Activated CD8-positive, alpha-beta memory T cell treated with anti-CD3 and anti-CD28 coated beads, Interleukin-2, amount 50 U/mL, for 1 hour (primary cell): ENCODE measurements around the gene MRPL53.

Experiments used
- DNase-seq: peaks from one replicate; pipeline ENCODE4 v3.0.0-alpha.2; 2020; ENCODE audit errors: extremely low read depth

Gene MRPL53

DNA sequence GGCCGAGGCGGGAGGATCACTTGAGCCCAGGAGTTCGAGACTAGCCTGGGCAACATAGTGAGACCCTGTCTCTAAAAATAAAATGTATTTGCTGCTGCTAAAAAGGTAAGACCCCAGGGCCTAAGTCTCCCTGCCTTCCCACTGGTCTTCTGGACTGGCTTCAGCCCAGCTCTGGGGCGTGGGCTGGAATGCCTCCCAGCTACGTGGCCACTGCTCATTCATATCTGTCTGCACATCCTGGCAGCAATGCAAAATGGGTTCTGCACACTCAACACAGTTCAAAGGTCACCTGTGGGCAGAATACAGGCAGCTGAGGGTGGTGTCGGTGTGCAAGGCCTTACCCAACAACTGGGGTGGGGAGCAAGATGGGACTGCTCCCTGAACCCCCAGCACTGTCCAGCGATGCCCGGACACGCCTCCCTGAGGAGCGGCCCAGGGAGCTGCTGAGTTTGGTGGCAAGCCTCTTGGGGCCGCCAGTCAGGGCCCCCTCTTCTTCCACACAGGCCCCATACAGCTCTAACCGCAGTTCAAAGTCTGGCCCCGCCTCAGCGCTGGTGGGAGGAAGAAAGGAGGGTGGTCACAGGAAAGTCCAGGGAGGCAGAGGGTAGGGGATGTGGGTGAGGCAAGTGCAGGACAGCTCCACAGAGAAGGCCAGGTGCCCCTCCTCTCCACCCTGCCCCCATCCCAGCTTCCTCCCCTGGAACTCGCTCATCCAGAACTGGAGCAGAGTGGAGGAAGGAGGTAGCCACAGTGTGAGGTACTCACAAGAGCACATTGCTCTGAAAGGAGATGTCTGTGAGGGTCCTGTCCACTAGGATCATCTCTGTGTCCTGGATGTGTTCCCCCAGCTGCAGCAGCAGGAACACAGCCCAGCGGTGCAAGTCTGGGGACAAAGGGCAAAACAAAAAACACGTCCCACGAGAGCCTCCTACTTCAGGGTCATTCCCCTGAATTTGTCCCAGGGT lies 42.7 kb downstream of the MRPL53 start:
- DNase-seq = no peak

DNA sequence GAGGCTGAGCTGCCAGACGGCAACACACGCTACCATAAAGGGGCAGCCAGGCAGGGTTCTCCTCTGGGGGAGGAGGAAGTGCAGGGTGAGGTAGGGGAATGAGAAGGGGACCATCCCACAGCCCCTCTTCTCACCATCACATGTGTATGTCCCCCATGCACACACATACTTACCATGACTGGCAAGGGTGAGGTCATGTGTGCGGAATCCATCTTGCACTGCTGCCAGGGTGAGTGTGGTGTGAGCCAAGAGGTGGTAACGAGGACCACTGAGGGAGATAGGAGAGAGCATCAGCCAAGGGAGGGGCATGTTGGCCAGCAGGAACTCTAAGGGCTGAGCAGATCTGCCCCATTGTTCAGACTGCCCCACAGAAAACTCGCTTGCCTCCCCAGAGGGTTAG lies 43.8 kb downstream of the MRPL53 start:
- no peak for DNase-seq

DNA sequence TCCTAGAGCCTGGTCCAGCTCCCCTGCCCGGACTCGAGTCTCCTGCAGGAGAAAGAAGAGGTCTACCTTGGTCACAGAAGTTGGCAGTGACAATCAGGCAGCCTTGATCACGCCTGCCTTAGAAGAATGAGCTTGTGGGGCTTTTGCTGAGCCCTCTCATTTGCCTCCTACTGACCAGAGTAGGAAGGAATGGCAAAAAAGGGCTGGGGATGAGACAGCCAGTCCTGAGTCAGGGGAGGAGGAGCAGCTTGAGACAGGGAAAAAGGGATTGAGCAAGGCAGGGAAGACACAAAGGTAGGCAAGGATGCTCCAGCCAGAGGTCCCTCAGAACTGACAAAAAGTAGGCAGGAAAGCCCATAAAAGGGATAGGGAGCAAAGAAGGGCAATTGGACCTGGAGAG lies 44.9 kb downstream of the MRPL53 start:
- no peak for DNase-seq

DNA sequence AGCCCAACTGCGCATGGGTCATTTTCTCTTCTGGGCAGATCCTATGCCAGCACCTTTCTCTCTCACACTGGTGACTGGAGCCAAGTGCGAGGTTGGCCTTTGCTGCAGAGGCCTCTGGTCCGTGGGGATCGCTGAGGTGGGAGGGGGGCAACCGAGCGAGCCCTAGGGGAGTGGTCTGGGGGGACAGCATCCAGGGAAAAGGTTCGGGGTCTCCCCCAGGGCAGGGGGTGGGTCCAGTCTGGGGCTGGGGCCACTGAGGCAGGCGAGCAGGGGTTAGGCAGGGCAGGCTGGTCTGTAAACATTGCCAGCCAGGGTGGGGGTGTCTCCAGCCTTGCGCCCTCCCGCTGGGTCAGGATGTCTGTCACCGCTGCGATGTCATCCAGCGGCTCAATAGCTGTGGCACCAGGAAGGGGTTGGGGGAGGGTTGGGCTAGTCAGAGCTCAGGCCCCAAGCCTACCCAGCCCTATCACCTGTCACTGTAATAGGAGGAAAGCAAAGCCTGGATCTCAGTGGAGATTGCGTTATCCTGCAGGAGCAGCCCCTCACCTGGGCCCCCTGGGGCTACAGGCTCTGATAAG lies 46.2 kb downstream of the MRPL53 start:
- DNase-seq = no peak

DNA sequence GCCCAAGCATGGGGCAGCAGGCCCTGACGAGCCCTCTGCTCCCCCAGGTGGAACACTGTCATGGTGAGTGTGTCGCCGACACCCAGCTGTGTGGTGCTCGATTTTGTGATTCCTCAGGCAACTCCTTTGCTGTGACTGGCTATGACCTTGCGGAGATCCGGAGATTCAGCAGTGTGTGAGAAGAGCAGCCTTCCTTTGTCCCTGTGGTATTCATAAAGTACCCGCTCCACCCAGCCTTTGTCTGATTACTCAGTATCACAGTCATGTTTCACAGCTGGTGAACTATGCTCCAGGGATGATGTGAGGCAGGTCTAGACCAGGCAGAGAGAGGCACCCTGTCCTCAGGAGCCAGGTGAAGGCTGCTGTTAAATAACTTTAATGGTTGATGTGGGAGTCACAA lies 47.0 kb downstream of the MRPL53 start:
- DNase-seq = no peak

DNA sequence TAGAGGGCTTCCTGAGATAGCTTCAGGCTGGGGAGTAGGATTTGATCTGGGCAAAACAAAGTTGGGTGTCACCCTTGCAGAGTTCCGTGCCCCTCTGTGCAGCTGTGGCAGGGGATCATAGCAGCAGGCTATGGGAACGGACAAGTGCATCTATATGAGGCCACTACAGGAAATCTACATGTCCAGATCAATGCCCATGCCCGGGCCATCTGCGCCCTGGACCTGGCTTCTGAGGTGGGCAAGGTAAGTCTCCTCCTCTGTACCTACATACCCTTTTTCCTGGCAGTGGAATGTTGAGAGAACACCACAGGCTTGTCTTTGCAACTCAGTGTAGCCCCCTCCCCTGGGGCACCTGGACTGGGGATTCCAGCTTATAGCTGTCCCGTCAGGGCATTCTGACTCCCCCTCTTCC lies 47.5 kb downstream of the MRPL53 start:
- DNase-seq = no peak

DNA sequence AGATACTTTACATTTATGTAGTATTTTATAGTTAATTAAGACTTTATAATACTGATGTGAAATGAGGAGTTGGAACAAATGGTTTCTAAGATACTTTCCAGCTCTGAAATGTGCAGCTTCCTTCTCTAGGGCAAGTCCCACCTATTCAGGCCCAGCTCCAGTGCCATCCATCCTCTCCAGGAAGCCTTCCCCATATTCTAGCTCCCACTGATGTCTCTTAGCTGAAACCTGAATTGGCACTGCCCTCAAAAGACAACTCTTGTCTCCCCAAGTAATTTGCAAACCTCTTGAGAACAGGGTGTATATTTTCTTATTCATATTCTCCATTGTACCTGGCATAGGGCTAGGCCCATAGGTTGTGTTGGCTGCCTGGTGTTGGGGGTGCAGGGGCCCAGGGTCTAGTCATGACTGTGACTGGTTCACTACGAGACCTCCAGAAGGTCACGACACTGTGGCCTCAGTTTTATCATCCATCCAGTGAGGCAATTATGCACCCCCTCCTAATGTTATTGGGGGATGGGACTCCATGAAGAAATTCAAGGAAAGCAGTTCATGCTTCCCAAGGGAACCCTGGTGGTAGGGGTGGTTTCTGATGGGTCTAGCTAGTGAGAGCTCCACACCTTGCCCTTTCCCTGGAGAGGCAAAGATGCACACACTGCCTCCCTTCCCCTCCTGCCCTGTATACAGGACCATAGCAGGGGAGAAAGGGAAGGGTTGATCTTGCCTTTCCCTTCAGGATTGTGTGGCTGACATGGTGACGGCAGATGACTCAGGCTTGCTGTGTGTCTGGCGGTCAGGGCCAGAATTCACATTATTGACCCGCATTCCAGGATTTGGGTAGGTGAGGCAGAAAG lies 48.1 kb downstream of the MRPL53 start:
- no peak for DNase-seq

DNA sequence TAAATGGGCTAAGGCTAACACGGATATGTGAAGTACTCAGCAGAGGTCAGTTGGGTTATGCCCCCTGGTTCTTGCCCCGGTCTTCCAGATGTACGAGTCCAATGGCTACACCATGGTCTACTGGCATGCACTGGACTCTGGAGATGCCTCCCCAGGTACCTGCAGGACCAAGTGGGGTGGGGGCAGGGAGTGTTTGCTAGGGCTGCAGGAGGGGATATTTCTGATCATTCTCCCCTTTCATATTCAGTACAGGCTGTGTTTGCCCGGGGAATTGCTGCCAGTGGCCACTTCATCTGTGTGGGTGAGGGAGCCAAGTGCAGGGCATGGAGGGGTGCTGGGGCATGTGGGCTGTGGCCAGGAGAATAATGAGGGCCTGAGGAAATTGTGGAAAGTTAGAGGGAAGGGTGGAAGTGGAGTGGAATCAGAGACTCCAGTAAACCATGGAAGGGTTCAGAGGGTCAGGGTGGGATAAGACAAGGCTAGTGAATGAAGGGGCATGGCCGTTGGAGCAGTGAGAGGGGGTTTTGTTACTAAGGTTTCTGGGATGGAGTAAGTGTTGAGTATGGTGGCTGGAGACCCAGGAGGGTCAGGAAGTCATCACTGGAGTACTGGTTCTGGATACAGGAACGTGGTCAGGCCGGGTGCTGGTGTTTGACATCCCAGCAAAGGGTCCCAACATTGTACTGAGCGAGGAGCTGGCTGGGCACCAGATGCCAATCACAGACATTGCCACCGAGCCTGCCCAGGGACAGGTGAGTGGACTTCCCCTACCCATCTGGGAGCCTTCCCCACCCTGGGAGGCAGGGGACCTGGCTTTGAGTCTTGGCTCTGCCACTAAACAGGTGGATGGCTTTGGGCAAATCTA lies 49.0 kb downstream of the MRPL53 start:
- DNase-seq = no peak
